ENCODE data around the gene TBC1D4.

TBC1D4 gene

GRCh38 chr13:75384879-75385707, 96.9 kb downstream of the TBC1D4 start:
- DNase-seq (ENCODE audit: low read depth in 2 of 2) = no peak

GRCh38 chr13:75383064-75383715, 98.8 kb downstream of the TBC1D4 start:
- DNase-seq (ENCODE audit: low read depth in 2 of 2) = no peak

DNA sequence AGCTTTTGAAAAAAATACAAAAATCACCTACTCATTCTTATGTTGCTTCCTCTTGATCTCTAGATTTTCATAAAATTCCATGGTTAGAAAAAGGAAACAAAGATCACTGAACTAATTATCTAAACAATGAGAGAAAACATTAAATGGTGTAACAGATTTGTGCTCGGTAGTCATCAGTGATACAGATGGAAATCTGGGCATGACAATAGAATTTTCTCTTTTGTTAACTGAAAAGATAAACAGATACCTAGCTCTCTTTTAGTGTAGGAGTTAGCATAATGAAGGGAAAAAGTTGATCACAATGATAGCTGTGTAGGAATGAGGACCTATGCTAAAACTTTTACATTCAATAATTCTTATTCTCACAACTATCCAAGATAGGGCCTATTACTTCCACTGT, 103.7 kb downstream of the TBC1D4 start:
- no peak for DNase-seq (ENCODE audit: low read depth in 2 of 2)

GRCh38 chr13:75376792-75377402, 105.1 kb downstream of the TBC1D4 start:
- no peak for DNase-seq (ENCODE audit: low read depth in 2 of 2)

DNA sequence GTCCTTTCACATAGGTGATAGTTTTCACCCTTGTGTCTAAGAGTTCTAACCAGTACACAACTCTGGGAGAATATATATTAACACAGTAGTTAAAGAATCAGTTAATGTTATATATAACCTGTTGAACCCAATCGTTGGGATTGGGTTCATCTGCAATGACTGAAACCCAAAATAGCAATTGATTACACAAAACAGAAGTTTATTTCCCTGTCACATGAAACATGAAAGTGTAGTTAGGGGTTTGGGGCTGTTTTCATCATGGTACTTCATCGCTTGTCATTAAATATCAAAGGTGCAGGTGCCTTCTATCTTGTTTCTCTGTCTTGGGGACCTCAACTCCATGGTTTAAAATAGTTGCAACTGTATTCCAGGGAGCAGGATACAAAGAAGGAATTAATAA, 106.6 kb downstream of the TBC1D4 start:
- DNase-seq (ENCODE audit: low read depth in 2 of 2) = no peak

DNA sequence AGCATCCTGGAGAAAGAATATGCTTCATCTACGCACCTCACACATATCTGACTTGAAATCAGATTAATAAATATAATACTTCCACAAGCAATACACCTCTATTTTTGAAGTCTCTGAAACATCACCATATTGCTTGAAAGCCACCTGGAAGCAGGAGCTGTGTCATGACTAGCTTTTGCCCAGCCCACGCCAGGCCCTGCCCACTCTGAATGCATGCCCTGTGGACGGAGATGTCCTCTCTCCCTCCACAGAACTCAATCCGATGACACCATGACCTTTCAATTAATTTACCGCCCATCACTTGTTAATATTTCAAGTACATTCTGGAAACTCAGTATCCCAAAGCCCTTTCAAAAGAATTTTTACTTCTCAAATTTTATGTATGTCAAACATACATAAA, 108.0 kb downstream of the TBC1D4 start:
- no peak for DNase-seq (ENCODE audit: low read depth in 2 of 2)

GRCh38 chr13:75372923-75373841, 108.8 kb downstream of the TBC1D4 start:
- no peak for DNase-seq (ENCODE audit: low read depth in 2 of 2)

- DNase-seq (ENCODE audit: low read depth in 2 of 2) = peak in 1 of 2 donors; percentile 8
These were observed 109.5 kb downstream of the TBC1D4 start for GRCh38 chr13:75372517-75372916.

DNA sequence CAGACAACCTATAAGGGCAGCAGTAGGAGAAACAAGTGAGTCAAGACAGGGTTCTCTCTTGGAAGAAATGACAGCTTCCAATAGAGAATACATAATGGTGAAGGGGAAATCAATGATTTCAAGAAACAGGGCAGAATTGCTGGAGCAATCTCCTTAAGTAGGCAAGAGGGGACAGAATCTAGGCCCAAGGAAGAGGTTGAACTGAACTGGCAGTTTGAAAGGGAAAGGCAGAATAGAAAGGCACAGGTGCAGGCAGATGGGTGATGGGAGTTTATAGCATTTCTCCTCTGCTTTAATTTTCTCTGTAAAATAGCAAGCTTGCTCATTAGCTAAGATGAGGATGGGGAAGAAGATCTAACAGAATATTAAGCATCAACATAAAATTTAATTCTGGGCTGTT, 110.8 kb downstream of the TBC1D4 start:
- no peak for DNase-seq (ENCODE audit: low read depth in 2 of 2)

DNA sequence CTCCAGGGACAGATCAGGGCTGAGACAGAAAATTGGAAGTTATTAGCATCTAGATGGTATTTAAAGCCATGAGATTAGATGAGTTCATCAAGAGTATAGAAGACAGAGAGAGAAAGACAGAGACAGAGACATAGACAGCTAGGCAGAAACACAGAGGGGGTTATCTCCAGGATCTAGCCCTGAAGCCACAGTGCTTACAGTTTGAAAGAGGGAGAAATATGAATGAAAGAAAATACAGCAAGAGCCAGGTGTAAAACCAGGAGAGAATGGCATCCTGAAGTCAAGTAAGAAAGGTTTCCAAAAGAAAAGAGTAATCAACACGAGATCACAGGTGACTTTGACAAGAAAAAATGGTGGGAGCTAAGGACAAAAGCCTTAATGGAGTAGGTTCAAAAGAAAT, 111.2 kb downstream of the TBC1D4 start:
- no peak for DNase-seq (ENCODE audit: low read depth in 2 of 2)

DNA sequence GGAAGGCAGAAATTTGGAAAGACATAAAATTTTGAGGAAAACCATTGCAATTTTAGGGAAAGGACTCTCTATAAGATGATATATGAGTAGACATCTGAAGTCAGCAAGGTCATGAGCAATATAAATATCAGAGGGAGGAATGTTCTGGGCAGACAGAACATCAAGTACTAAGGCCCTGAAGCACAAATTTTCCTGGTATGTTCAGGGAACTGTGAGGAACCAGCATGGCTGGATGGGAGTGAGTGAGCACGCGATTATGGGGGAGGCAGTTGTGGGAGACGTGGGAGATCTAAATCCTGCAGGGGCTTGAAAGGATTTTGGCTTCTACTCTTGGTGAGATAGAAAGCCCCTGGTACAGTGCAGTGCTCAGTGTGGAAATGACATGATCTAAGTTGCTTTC, 112.0 kb downstream of the TBC1D4 start:
- DNase-seq (ENCODE audit: low read depth in 2 of 2) = no peak

GRCh38 chr13:75368167-75368566, 113.8 kb downstream of the TBC1D4 start:
- no peak for DNase-seq (ENCODE audit: low read depth in 2 of 2)

DNA sequence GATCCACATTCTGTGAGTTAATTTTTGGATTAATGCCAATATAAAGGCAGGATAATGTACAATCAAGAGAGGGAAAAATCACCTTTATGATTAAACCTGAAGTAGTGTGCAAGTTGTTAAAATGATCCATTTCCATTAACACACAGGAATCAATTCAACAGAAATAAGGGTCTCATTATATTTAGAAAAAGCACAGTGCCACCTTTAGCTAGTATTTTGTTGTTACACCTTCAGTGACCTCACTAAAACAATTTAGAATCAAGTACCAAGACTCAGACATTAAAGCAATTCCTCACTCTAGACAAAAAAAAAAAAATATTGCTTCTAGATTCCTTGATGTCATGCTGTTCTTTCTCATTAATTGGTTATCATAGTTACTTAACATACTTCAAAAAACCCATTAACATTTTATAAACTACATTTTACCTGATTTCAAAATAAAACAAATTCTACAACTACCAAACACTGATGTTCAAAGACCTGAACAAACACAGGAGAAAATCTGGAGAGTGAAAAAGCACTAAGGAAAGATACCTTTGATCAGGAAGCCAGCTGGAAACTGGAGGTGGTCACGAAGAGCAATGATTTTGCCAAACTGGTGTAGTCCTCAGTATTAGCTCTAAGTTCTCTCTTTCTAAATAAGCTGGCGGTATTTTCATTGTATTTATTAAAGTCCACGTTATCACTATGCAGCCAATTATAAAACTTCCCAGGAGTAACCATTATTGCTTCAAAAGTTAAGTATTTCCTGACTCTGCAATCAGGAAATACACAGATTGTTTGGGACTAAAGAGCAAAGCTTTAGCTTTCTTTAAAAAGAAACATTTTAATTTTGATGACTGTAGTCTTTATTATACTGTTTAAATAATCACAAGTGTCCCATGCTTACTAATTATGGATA, 115.3 kb downstream of the TBC1D4 start:
- DNase-seq (ENCODE audit: low read depth in 2 of 2) = no peak

DNA sequence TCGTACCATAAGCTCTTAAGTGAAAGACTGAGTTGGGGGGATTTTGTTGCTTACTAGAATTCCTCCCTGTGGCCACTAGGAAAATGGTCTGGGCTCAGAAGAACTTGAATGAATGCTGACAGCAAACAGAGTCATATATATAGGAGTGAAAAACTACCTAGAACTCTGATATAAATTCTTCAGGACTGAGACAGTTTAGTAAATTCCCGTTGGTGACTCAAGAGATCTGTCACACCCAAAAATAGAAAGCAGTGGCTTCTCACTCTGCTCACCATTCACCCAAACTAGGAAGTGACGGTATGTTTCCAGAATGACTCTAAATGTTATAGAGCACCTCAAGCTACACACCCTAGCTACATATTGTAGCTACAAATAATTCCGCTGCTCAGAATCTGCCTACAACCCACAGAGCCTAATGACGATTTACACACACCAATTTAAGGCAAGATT, 116.2 kb downstream of the TBC1D4 start:
- DNase-seq (ENCODE audit: low read depth in 2 of 2) = peak in 1 of 2 donors; percentile 3

GRCh38 chr13:75364131-75364713, 117.7 kb downstream of the TBC1D4 start:
- DNase-seq (ENCODE audit: low read depth in 2 of 2) = no peak

- DNase-seq (ENCODE audit: low read depth in 2 of 2) = no peak
These were observed 118.6 kb downstream of the TBC1D4 start for GRCh38 chr13:75363371-75363770.

GRCh38 chr13:75362026-75362425, 119.9 kb downstream of the TBC1D4 start:
- no peak for DNase-seq (ENCODE audit: low read depth in 2 of 2)

DNA sequence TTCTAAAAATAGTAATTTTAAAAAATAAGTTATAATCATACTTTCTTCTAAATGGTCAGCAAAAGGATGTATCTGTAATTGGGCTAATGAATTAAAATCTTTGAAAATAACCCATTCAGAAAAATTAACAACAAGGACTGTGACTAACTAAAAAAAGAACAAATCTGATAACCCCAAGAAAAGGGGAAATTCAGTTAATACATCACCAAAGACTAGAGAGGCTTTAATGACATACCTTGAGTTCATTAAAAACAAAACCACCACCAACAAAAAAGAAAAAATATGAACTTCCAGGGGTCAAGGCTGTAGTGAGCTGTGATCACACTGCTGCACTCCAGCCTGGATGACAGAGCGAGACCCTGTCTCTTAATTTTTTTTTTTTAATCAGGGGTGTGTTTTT, 121.8 kb downstream of the TBC1D4 start:
- no peak for DNase-seq (ENCODE audit: low read depth in 2 of 2)

DNA sequence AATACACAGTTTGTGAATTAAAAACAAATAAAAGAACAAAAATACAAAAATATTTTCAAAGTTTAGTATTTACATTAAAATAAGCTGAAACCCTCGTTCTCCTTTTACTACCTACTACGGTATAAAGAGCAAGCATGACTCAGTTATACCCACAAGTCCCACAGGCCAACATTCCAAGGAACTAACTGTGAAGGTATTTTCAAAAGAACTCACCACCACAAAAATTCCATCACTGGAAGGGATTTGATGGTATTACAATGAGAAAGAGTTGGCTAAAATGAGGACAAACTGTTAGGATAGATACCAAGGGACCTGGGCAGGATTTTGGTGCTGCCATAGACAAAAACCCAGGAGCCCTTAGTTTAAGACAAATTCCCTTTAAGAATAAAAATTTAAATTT, 122.7 kb downstream of the TBC1D4 start:
- DNase-seq (ENCODE audit: low read depth in 2 of 2) = no peak

DNA sequence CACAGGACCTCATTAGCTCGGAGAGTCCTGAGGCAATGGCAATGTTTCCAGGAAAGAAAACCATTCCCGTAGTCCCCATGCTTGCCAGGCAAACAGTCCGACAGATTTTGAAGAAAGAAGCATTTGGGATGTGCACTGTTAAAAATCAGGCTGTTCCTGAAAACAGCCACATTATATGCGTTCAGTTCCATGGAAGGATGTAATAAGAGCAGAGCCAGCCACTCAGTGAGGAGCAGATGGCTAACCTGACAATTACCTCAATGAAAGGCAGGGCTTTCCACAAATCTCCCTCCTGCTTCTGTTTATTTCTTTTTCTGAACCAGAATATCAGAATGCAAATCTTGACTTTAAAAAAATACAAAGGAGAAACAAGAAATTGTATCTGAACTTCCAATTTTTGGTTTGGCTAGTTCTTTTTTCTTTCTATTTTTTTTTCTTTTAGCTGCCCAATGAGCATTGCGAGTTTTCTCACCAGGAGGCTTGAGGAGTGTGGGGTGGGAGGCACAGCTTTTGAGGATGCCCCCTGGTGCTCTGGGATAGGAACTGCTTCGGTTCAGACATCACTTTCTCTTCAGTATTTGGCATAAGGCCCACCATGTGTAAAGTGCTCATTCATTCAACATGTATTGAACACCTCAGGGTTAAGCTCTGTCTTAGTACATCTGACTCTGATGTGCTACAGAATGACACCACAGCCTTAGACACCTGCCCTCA, 124.2 kb downstream of the TBC1D4 start:
- DNase-seq (ENCODE audit: low read depth in 2 of 2) = peak; percentile 27 to 41

Measured in stimulated activated CD4-positive, alpha-beta T cell treated with anti-CD3 and anti-CD28 coated beads, Interleukin-1b, Interleukin-23, amount 100 ng/mL, for 4 hours (primary cell).